DND-41 (cell line): Measurements from ENCODE around the gene FBXL15.

Experiments
- ATAC-seq: fragments of 200-7000 bp; cut with Tn5 transposase; 3 replicates; pipeline ENCODE4 v1.9.1; 2021; ENCODE audit warnings: low read depth; ENCODE audit not compliant: insufficient read depth
- DNase-seq: peaks from one replicate; pipeline ENCODE4 v3.0.0-alpha.2; 2020
- H2AFZ ChIP-seq: 2 replicates; pipeline ENCODE4 v1.6.0; 2012; ENCODE audit warnings: low read depth, low read length
- H3K27ac ChIP-seq: 2 replicates; pipeline ENCODE4 v1.5.1; 2012; ENCODE audit warnings: low read length, inconsistent platforms
- H3K27me3 ChIP-seq: fragments of 200-600 bp; sonication (generic); 2 replicates; pipeline ENCODE4 v1.6.0; 2012; ENCODE audit warnings: low read length, mild to moderate bottlenecking, inconsistent platforms; ENCODE audit not compliant: insufficient read depth, poor library complexity
- H3K36me3 ChIP-seq: 2 replicates; pipeline ENCODE4 v1.5.1; 2012; ENCODE audit warnings: low read length, inconsistent platforms; ENCODE audit not compliant: insufficient read depth
- H3K4me1 ChIP-seq: 2 replicates; pipeline ENCODE4 v1.5.1; 2012; ENCODE audit warnings: mild to moderate bottlenecking, low read length; ENCODE audit not compliant: insufficient read depth
- H3K4me2 ChIP-seq: 2 replicates; pipeline ENCODE4 v1.6.0; 2012; ENCODE audit warnings: mild to moderate bottlenecking, moderate library complexity, low read length, inconsistent platforms; ENCODE audit not compliant: insufficient read depth
- H3K4me3 ChIP-seq, 2 experiments: fragments of 200-600 bp in 1 of 2; shearing (Covaris generic) in 1 of 2; 2 replicates each; pipeline ENCODE4 v1.5.1; 2012 to 2016; ENCODE audit warnings: inconsistent platforms in 2 of 2, low read length in 2 of 2, mild to moderate bottlenecking in 2 of 2, low read depth in 1 of 2, moderate library complexity in 1 of 2
- H3K79me2 ChIP-seq: 2 replicates; pipeline ENCODE4 v1.6.0; 2012; ENCODE audit warnings: low read length, inconsistent platforms; ENCODE audit not compliant: insufficient read depth
- H3K9ac ChIP-seq: 2 replicates; pipeline ENCODE4 v1.6.0; 2012; ENCODE audit warnings: low read depth, mild to moderate bottlenecking, inconsistent platforms, low read length, moderate library complexity
- H3K9me3 ChIP-seq: 2 replicates; pipeline ENCODE4 v1.5.1; 2012; ENCODE audit warnings: low read length, moderate library complexity, mild to moderate bottlenecking, inconsistent platforms; ENCODE audit not compliant: insufficient read depth, severe bottlenecking
- H4K20me1 ChIP-seq: 2 replicates; pipeline ENCODE4 v1.6.0; 2012; ENCODE audit warnings: low read length; ENCODE audit not compliant: insufficient read depth
- CTCF ChIP-seq: IDR thresholded peaks from 2 replicates; pipeline ENCODE4 v1.5.1; 2012; ENCODE audit warnings: borderline replicate concordance, low read length, moderate library complexity, mild to moderate bottlenecking; ENCODE audit not compliant: poor library complexity, severe bottlenecking; ENCODE audit errors: extremely low read depth
- EZH2 ChIP-seq: IDR thresholded peaks from 3 replicates; pipeline ENCODE4 v1.6.1; 2012; ENCODE audit warnings: borderline replicate concordance, low read depth, mild to moderate bottlenecking, moderate library complexity, low read length, inconsistent platforms; ENCODE audit not compliant: severe bottlenecking

The FBXL15 gene

GRCh38 chr10:102389894-102390293 is 30.7 kb upstream of the FBXL15 start:
- no peaks in the 10 kb centered on the region for H3K27me3 ChIP-seq

GRCh38 chr10:102392306-102392705 is 28.3 kb upstream of the FBXL15 start:
- no peak overlapping the region for H3K4me2 ChIP-seq
- TF ChIP-seq CTCF = no peak
- TF ChIP-seq EZH2 = no peak
- H3K27ac ChIP-seq = no peak overlapping the region
- H3K79me2 ChIP-seq = 0 out of 2 replicates have a peak, but pooled peaks cover 2% of the 10 kb centered on the region
- no peak for ATAC-seq
- no peaks in the 10 kb centered on the region for H3K36me3 ChIP-seq
- H3K9ac ChIP-seq = no peak overlapping the region
- 0 out of 2 replicates have a peak, but pooled peaks cover 8% of the 10 kb centered on the region for H4K20me1 ChIP-seq
- no peak for DNase-seq
- no peak overlapping the region for H2AFZ ChIP-seq
- peaks cover 40% of the 10 kb centered on the region for H3K4me1 ChIP-seq
- H3K4me3 ChIP-seq = no peak overlapping the region
- H3K27me3 ChIP-seq = no peaks in the 10 kb centered on the region
- H3K9me3 ChIP-seq = no peaks in the 10 kb centered on the region

More at GRCh38 chr10:102389894-102390293, 30.7 kb upstream of the FBXL15 start:
- H3K4me3 ChIP-seq = no peak overlapping the region
- 0 out of 2 replicates have a peak, but pooled peaks cover 4% of the 10 kb centered on the region for H4K20me1 ChIP-seq
- H3K9ac ChIP-seq = no peak overlapping the region
- no peak overlapping the region for H3K4me2 ChIP-seq
- no peak for TF ChIP-seq EZH2
- no peak for TF ChIP-seq CTCF
- DNase-seq (no peak), ATAC-seq (no peak)
- H3K9me3 ChIP-seq = no peaks in the 10 kb centered on the region
- H3K4me1 ChIP-seq = peaks cover 23% of the 10 kb centered on the region
- H2AFZ ChIP-seq = no peak overlapping the region
- no peak overlapping the region for H3K27ac ChIP-seq
- no peaks in the 10 kb centered on the region for H3K36me3 ChIP-seq
- no peaks in the 10 kb centered on the region for H3K79me2 ChIP-seq

GRCh38 chr10:102393411-102394078 is 27.1 kb upstream of the FBXL15 start:
- 0 out of 2 replicates have a peak, but pooled peaks cover 2% of the 10 kb centered on the region for H3K79me2 ChIP-seq
- peak overlapping the region; percentile 50 for H2AFZ ChIP-seq
- no peaks in the 10 kb centered on the region for H3K27me3 ChIP-seq
- no peaks in the 10 kb centered on the region for H3K36me3 ChIP-seq
- H4K20me1 ChIP-seq = 0 out of 2 replicates have a peak, but pooled peaks cover 8% of the 10 kb centered on the region
- peak overlapping the region; percentile 89 for H3K4me2 ChIP-seq
- TF ChIP-seq CTCF (peak; percentile 85), EZH2 (no peak)
- DNase-seq (no peak), ATAC-seq (no peak; the same call in 2 of the 3 replicates)
- H3K9ac ChIP-seq = peak overlapping the region; percentile 48
- H3K27ac ChIP-seq = no peak overlapping the region; the same call in 1 of the 2 replicates
- H3K4me1 ChIP-seq = peaks cover 44% of the 10 kb centered on the region
- peak overlapping the region; percentile 12 to 64; a peak in 3 of 4 replicates for H3K4me3 ChIP-seq
- H3K9me3 ChIP-seq = no peaks in the 10 kb centered on the region
